Activated CD8-positive, alpha-beta T cell treated with anti-CD3 and anti-CD28 coated beads, Interleukin-2, amount 10 ng/mL, durations not matched to agents 7 days and 5 days (primary cell): ENCODE data around the gene LDLRAD3. TPM values are rescaled to one million over a fixed set of nuclear protein-coding genes. Genes with fewer than 3 reads are reported as not detected.

Experiments
- ATAC-seq: fragments of 150-1000 bp; cut with Tn5 transposase; one replicate; pipeline ENCODE4 v1.10.0; 2021; ENCODE audit warnings: moderate library complexity
- CTCF ChIA-PET: fragments of 350-600 bp; sonication (Branson Sonifier 250); formaldehyde crosslinking; loops from one replicate; lab custom pipeline; 2021; ENCODE audit warnings: antibody characterized with exemption; lab: Charles Lee
- POLR2A ChIA-PET: fragments of 350-600 bp; sonication (Branson Sonifier 250); formaldehyde crosslinking; loops from one replicate; lab custom pipeline; 2021; ENCODE audit warnings: antibody characterized with exemption; lab: Charles Lee
- DNase-seq: peaks from one replicate; pipeline ENCODE4 v3.0.0-alpha.2; 2020
- H3K27ac Mint-ChIP-seq: one replicate; pipeline ENCODE4 v1.8.0; 2021; ENCODE audit warnings: mild to moderate bottlenecking, mixed read lengths
- H3K27me3 Mint-ChIP-seq: one replicate; pipeline ENCODE4 v1.8.0; 2021; ENCODE audit warnings: low read depth, mixed read lengths
- H3K36me3 Mint-ChIP-seq: one replicate; pipeline ENCODE4 v1.8.0; 2021; ENCODE audit warnings: low read depth, mixed read lengths
- H3K4me1 Mint-ChIP-seq: one replicate; pipeline ENCODE4 v1.8.0; 2021; ENCODE audit warnings: low read depth, mixed read lengths
- H3K4me3 Mint-ChIP-seq: one replicate; pipeline ENCODE4 v1.8.0; 2021; ENCODE audit warnings: mild to moderate bottlenecking, mixed read lengths
- H3K9me3 Mint-ChIP-seq: one replicate; pipeline ENCODE4 v1.8.0; 2022; ENCODE audit warnings: mixed read lengths; ENCODE audit not compliant: insufficient read depth
- total RNA-seq, 2 experiments: library from RNA; stranded (reverse); gene quantifications; one replicate each; pipeline ENCODE4 v1.2.3, GENCODE V29; 2021

Gene LDLRAD3
- total RNA-seq, 2 experiments from 2014 or later = 0.21 TPM; not detected in 1

DNA sequence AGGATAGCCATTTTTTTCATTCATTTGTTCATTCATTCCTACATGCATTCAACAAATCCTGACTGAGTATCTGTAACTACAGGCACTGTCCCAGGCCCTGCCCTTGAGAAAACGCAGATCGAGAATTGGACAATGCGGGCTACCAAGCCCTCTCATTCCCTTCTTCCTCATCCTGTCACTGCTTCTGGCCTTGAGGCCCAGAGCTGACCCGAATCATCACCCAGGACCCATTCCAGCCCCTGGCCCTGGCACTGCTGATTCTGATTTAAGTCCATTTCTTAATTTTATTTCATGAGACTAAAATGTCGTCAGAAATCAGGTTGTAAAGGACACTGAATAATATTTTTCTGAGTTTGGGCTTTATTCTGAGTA lies 321.1 kb downstream of the LDLRAD3 start:
- ChIA-PET CTCF (interaction anchor here (0.7 to 4.4 kb wide), 7 partner anchors 8 to 645 kb away, joined by 3 to 22 read pairs (median 5); no protein-coding TSS in a partner anchor), POLR2A (no interaction called here)
- no peak for DNase-seq
- Mint-ChIP-seq H3K4me1 (no peaks in the 10 kb centered on the region), H3K9me3 (no peaks in the 10 kb centered on the region), H3K36me3 (no peaks in the 10 kb centered on the region), H3K27me3 (no peaks in the 10 kb centered on the region), H3K27ac (no peak overlapping the region), H3K4me3 (no peak overlapping the region)
- no peak for ATAC-seq

DNA sequence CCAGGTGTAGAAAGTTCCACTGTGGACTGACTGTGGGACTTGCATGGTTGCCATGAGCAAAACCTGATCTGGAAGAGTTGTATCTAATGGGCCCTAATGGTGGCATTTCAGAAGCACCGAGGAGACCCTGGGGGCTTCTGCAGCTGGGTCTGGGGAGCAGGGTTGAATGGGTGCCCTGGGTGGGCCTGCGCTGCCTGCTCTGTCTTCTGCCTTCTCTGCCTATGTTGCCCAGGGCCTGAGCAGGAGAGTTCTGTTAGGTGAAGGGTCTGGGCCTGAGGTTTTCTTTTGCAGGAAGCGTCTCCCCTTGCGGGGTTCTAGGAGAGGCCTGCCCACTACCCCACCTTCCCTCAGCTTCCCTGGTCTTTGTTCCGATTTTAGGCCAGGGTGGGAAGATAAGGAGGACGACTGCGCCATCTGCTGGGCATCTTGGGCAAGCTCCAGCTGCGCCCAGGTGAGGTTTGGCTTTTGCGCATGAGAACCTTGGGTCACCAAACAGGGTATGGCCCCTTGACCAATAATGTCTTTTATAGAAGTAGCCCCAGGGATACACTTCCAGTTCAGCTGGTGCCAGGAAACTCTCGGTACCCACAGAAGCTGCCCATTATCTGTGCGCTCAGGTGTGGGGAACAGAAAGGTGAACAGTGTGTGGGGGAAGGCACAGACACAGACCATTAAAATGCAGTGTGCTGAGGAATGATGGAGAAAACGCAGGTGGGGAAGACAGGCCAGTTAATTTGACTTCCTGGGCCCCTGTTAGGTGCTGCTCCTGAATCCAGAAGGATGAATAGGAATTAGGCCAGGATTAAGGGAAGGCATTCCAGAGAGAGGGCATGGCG lies 322.1 kb downstream of the LDLRAD3 start:
- CTCF ChIA-PET = interaction anchor here (0.7 to 4.4 kb wide), 21 partner anchors 9 to 720 kb away, joined by 3 to 22 read pairs (median 4); partner anchors contain the start of gene COMMD9
- H3K27ac Mint-ChIP-seq = no peak overlapping the region

DNA sequence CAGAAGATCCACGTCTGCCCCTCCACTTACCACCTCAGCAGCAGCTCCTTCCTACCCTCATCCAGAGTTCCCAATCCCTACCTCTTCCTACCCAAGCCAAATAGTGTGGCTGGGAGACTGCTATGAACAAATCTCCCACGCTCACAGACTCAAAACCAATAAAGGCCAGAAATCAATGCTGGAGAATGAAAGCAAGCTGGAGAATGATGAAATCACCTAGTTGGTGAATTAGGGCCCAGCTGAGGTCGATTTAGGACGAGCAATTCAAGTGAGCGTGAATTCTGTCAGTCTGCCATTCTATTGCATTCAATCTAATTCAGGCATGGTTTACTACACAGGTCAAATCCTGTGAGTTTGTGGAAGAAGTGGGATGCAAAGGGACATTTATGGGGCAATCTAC lies 322.9 kb downstream of the LDLRAD3 start:
- H3K4me1 Mint-ChIP-seq = peaks cover 1% of the 10 kb centered on the region
- DNase-seq = no peak
- H3K27me3 Mint-ChIP-seq = no peaks in the 10 kb centered on the region
- no peak overlapping the region for H3K27ac Mint-ChIP-seq
- POLR2A ChIA-PET = no interaction called here
- no peaks in the 10 kb centered on the region for H3K9me3 Mint-ChIP-seq
- no peak overlapping the region for H3K4me3 Mint-ChIP-seq
- CTCF ChIA-PET = interaction anchor here (0.9 to 4.4 kb wide), 16 partner anchors 10 to 651 kb away, joined by 3 to 22 read pairs (median 4); partner anchors contain the start of gene COMMD9
- no peaks in the 10 kb centered on the region for H3K36me3 Mint-ChIP-seq
- no peak for ATAC-seq

More for the DNA sequence above, 322.1 kb downstream of the LDLRAD3 start:
- POLR2A ChIA-PET = no interaction called here
- Mint-ChIP-seq H3K27me3 (no peaks in the 10 kb centered on the region), H3K4me3 (no peak overlapping the region), H3K4me1 (no peaks in the 10 kb centered on the region), H3K36me3 (no peaks in the 10 kb centered on the region), H3K9me3 (no peaks in the 10 kb centered on the region)
- DNase-seq (peak; percentile 63), ATAC-seq (peak; percentile 74)

DNA sequence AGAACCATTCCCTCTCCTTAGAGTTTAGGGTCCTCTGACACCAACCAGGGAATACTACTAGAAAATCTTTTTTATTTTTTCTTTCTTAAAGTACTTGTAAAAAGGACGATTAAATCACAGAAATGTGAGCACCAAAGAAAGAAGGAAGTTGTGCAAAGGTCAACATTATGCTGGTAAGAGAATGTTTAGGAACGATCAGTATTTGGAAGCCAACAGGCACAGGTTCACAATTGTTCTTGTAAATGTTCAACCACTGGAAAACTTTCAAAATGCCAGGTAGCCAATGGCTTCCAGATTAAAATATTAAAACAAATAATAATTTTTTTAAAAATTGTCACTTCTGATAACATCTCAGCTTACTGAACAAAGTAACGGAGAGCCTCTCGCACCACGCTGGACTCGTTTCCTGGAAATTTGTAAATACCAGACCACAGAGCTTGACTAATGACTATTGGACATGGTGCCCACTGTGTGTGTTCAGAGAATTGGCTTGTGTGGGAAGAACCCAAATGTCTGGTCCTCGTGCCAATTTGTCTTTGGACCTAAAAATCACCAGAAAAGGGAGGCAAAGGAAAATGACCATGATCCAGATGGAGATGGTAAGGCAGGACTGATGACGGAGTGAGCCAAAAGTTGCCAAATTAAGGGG lies 324.6 kb downstream of the LDLRAD3 start:
- no peak for DNase-seq
- Mint-ChIP-seq H3K36me3 (peaks cover 10% of the 10 kb centered on the region), H3K27me3 (no peaks in the 10 kb centered on the region), H3K4me1 (peaks cover 4% of the 10 kb centered on the region), H3K27ac (no peak overlapping the region), H3K9me3 (no peaks in the 10 kb centered on the region), H3K4me3 (no peak overlapping the region)
- CTCF ChIA-PET = interaction anchor here (1.0 to 4.4 kb wide), 6 partner anchors 12 to 446 kb away, joined by 3 to 22 read pairs (median 12); no protein-coding TSS in a partner anchor
- no peak for ATAC-seq
- POLR2A ChIA-PET = no interaction called here

DNA sequence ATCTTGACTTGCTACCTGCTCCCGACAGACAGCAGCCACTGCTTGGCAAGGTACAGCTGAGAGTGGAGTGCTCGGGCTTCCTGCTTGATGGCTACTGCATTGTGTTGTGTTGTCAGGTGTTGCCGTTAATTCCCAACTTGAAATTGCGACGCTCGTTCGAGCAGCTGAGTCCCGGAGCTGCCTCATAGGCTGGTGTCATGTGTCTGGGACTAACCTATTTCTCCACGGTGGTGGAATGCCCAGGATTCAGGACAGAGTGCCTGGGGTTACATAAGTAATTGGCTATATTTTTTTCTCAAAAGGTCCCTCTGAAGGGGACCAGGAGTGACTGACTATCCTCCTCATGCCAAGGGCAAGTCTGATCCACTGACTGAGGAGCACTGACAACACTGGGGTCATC lies 326.8 kb downstream of the LDLRAD3 start:
- no peak overlapping the region for H3K4me3 Mint-ChIP-seq
- H3K27me3 Mint-ChIP-seq = no peaks in the 10 kb centered on the region
- peaks cover 4% of the 10 kb centered on the region for H3K4me1 Mint-ChIP-seq
- H3K27ac Mint-ChIP-seq = no peak overlapping the region
- no peak for DNase-seq
- H3K36me3 Mint-ChIP-seq = peaks cover 13% of the 10 kb centered on the region
- no peaks in the 10 kb centered on the region for H3K9me3 Mint-ChIP-seq
- ATAC-seq = no peak
- ChIA-PET CTCF (no interaction called here), POLR2A (no interaction called here)

DNA sequence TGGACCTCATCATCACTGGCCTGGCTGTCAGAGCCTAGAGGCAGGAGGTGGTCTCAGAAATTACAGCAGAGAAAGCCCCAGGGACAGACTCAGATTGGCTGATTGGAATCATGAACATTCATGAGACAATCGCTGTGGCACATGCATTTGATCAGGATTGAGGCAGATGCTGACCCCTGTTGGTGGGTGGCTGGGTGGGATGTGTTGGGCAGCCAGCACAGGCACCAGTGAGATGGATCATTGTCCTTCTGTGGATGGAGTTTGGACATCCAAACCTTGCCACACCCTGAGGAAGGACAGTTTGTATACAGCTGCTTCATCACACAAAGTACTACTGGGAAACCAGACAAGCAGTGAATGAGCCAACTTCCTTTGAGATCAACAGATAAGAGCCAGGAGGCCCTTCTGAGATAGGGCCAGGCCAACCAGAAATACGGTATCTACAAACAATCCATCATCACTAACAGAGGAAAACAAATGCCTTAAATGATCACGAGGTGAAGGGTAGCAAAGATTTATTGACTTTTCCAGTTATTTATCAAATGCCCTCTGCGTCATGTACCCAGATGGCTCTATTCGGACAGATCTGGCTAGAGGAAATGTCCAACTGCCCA lies 328.0 kb downstream of the LDLRAD3 start:
- Mint-ChIP-seq H3K36me3 (peaks cover 13% of the 10 kb centered on the region), H3K4me3 (no peak overlapping the region), H3K27ac (no peak overlapping the region), H3K27me3 (no peaks in the 10 kb centered on the region), H3K9me3 (no peaks in the 10 kb centered on the region), H3K4me1 (peaks cover 4% of the 10 kb centered on the region)
- DNase-seq = no peak
- ATAC-seq = no peak
- CTCF ChIA-PET = no interaction called here
- POLR2A ChIA-PET = no interaction called here

GRCh38 chr11:36273110-36273509 lies 329.2 kb downstream of the LDLRAD3 start:
- DNase-seq = no peak
- Mint-ChIP-seq H3K27me3 (no peaks in the 10 kb centered on the region), H3K9me3 (no peaks in the 10 kb centered on the region), H3K36me3 (peaks cover 13% of the 10 kb centered on the region), H3K4me3 (no peak overlapping the region), H3K27ac (no peak overlapping the region), H3K4me1 (peaks cover 4% of the 10 kb centered on the region)
- ChIA-PET POLR2A (interaction anchor here (1.1 kb wide), 1 partner anchor 16 kb away, joined by 3 read pairs; the partner anchor contains the start of gene COMMD9), CTCF (interaction anchor here (0.8 to 1.5 kb wide), 2 partner anchors 220 kb away, joined by 3 to 4 read pairs; no protein-coding TSS in a partner anchor)
- ATAC-seq = no peak

DNA sequence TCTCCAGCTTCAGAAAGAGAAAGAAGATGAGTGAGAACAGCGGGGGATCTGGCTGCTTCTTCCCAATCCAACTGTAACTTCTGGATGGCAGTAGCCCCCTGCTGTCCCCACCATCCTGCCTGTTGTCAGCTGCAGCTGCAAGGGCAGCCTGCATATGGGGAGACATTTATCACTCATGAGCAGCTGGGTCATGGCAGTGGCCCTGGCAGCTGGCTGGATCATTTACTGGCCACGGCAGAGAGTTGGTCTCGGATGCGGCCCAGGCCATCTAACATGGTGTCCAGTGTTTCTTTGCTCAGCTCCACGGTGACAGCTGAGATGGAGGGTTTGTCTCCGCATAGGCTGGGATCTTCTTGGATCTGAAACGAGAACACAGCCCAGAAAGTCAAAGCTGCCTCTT lies 330.6 kb downstream of the LDLRAD3 start:
- H3K27ac Mint-ChIP-seq = no peak overlapping the region
- no peak for DNase-seq
- H3K4me1 Mint-ChIP-seq = peaks cover 4% of the 10 kb centered on the region
- POLR2A ChIA-PET = no interaction called here
- H3K27me3 Mint-ChIP-seq = no peaks in the 10 kb centered on the region
- CTCF ChIA-PET = interaction anchor here (0.8 to 1.5 kb wide), 3 partner anchors 204 to 472 kb away, joined by 3 to 4 read pairs (median 4); no protein-coding TSS in a partner anchor
- ATAC-seq = no peak
- H3K36me3 Mint-ChIP-seq = peaks cover 13% of the 10 kb centered on the region
- no peak overlapping the region for H3K4me3 Mint-ChIP-seq
- H3K9me3 Mint-ChIP-seq = no peaks in the 10 kb centered on the region

DNA sequence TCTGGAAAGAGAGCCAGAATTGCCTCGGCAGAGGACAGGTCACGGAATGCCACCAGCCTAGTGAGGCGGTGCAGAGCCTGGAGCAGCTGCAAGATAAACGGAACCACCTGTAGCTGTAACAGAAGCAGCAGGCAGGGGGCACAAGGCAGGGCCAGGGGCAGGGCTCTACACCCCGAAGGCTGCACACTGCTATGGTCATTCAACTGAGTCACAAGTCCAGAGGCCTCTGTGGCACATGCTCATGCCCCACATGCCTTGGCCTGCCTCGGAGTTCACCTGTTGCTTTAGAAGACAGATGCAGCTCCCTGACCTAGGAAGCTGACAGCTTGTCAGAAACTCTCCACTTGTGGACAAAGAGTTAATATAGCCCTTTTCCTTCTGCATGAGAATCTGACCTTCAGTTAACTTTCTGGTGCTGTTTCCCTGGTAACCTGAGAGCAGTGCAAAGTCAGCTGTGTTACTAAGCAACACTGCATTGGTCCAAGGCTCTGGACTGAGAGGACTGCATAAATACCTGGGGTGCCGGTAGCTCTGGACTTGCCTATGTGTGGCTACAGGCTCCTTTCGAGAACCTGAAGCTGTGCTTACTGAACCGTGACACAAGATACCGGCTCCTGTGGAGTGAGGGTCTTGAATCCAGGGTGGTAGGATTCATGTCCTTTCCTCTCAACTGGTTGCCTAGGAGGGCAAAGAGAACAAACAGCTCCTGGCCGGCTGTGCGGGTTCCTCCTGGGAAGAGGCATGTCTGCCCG lies 334.8 kb downstream of the LDLRAD3 start:
- no peaks in the 10 kb centered on the region for H3K27me3 Mint-ChIP-seq
- ChIA-PET CTCF (interaction anchor here (3.5 kb wide), 1 partner anchor 12 kb away, joined by 18 read pairs; no protein-coding TSS in a partner anchor), POLR2A (no interaction called here)
- no peak overlapping the region for H3K4me3 Mint-ChIP-seq
- ATAC-seq (no peak), DNase-seq (no peak)
- H3K9me3 Mint-ChIP-seq = no peaks in the 10 kb centered on the region
- no peak overlapping the region for H3K27ac Mint-ChIP-seq
- peaks cover 1% of the 10 kb centered on the region for H3K36me3 Mint-ChIP-seq
- H3K4me1 Mint-ChIP-seq = no peaks in the 10 kb centered on the region

GRCh38 chr11:36280531-36280930 lies 336.7 kb downstream of the LDLRAD3 start:
- DNase-seq (no peak), ATAC-seq (no peak)
- Mint-ChIP-seq H3K27me3 (no peaks in the 10 kb centered on the region), H3K36me3 (no peaks in the 10 kb centered on the region), H3K4me3 (no peak overlapping the region), H3K9me3 (no peaks in the 10 kb centered on the region), H3K27ac (no peak overlapping the region), H3K4me1 (peaks cover 7% of the 10 kb centered on the region)
- POLR2A ChIA-PET = no interaction called here
- CTCF ChIA-PET = interaction anchor here (1.8 to 3.5 kb wide), 2 partner anchors 12 to 13 kb away, joined by 5 to 18 read pairs; no protein-coding TSS in a partner anchor
